Fibroblast of the aortic adventitia (primary cell): Measurements from ENCODE around the gene CPLANE2. TPM values are rescaled to one million over a fixed set of nuclear protein-coding genes. Genes with fewer than 3 reads are reported as not detected.

ENCODE experiments used
- DNase-seq: peaks from one replicate; pipeline ENCODE4 v3.0.0-alpha.2; 2010; ENCODE audit warnings: low read depth
- H3K4me3 ChIP-seq: 2 replicates; pipeline ENCODE4 v1.5.1; 2011; ENCODE audit warnings: low read depth, mild to moderate bottlenecking, control low read depth, low read length, moderate library complexity
- CTCF ChIP-seq: IDR thresholded peaks from 2 replicates; pipeline ENCODE4 v1.5.1; 2011; ENCODE audit warnings: mild to moderate bottlenecking, low read length, control low read depth, inconsistent platforms; ENCODE audit not compliant: insufficient read depth
- total RNA-seq: library from RNA; depleted of rRNA; stranded (reverse); fragments of >200 nt; gene quantifications from 2 replicates; pipeline ENCODE4 v1.2.3, GENCODE V29; 2012; ENCODE audit warnings: low replicate concordance

CPLANE2 gene
- total RNA-seq, 1 donor, result 7.5 TPM

- TF ChIP-seq CTCF, result peak; percentile 14
- H3K4me3 ChIP-seq, result peak overlapping the region; percentile 75
- peak; percentile 57 for DNase-seq
Observed at GRCh38 chr1:16237343-16237830, 404 bp upstream of the CPLANE2 start.

- peak; percentile 18 for TF ChIP-seq CTCF
- peak overlapping the region; percentile 75 for H3K4me3 ChIP-seq
- no peak for DNase-seq
Observed at GRCh38 chr1:16235944-16236510, 956 bp downstream of the CPLANE2 start.

GRCh38 chr1:16235347-16235746, 1.6 kb downstream of the CPLANE2 start:
- no peak for TF ChIP-seq CTCF
- no peak for DNase-seq

GRCh38 chr1:16233431-16233830, 3.6 kb downstream of the CPLANE2 start:
- TF ChIP-seq CTCF, result no peak
- no peak overlapping the region for H3K4me3 ChIP-seq
- no peak for DNase-seq

More at GRCh38 chr1:16235347-16235746, 1.6 kb downstream of the CPLANE2 start:
- H3K4me3 ChIP-seq, result no peak overlapping the region

- no peak for DNase-seq
- H3K4me3 ChIP-seq, result no peak overlapping the region
- TF ChIP-seq CTCF, result no peak
Observed at GRCh38 chr1:16232316-16232710, 4.7 kb downstream of the CPLANE2 start.

- no peak overlapping the region for H3K4me3 ChIP-seq
- DNase-seq, result no peak
- TF ChIP-seq CTCF, result no peak
Observed at GRCh38 chr1:16231331-16232315, 5.4 kb downstream of the CPLANE2 start.
